Activated naive CD4-positive, alpha-beta T cell (primary cell): ENCODE data around the gene MEAK7.
"Not testable (repeated sequence)": the region's sequence is repeated elsewhere in the genome, so short reads cannot be mapped to it uniquely, and the experiment has no call there.

Experiments used
- DNase-seq, 4 experiments: peaks; one replicate each; lab custom pipeline; 2025; lab: John Stamatoyannopoulos, UW

Gene MEAK7

GRCh38 chr16:84534815-84535214, 30.4 kb upstream of the MEAK7 start:
- DNase-seq: no peak

GRCh38 chr16:84532855-84533486, 28.5 kb upstream of the MEAK7 start:
- no peak for DNase-seq

- DNase-seq: no peak
Measured at GRCh38 chr16:84532291-84532724, 27.8 kb upstream of the MEAK7 start.

- DNase-seq: no peak
Measured at GRCh38 chr16:84531671-84532111, 27.2 kb upstream of the MEAK7 start.

- no peak for DNase-seq
Measured at GRCh38 chr16:84530590-84530989, 26.1 kb upstream of the MEAK7 start.

- no peak for DNase-seq
Measured at GRCh38 chr16:84529607-84530006, 25.1 kb upstream of the MEAK7 start.

GRCh38 chr16:84528322-84528721, 23.9 kb upstream of the MEAK7 start:
- no peak for DNase-seq

- no peak for DNase-seq
Measured at GRCh38 chr16:84527532-84528269, 23.2 kb upstream of the MEAK7 start.

GRCh38 chr16:84526794-84527531, 22.5 kb upstream of the MEAK7 start:
- DNase-seq: no peak

GRCh38 chr16:84524941-84525581, 20.6 kb upstream of the MEAK7 start:
- not testable (repeated sequence) for DNase-seq

- no peak for DNase-seq
Measured at GRCh38 chr16:84524346-84524920, 20.0 kb upstream of the MEAK7 start.

GRCh38 chr16:84521497-84521770, 17.0 kb upstream of the MEAK7 start:
- DNase-seq: no peak

- DNase-seq: no peak
Measured at GRCh38 chr16:84520725-84521496, 16.5 kb upstream of the MEAK7 start.

GRCh38 chr16:84519855-84520254, 15.4 kb upstream of the MEAK7 start:
- DNase-seq: no peak

- peak in 2 of 4 experiments; percentile 20 to 41 for DNase-seq
Measured at GRCh38 chr16:84518804-84519341, 14.4 kb upstream of the MEAK7 start.

GRCh38 chr16:84518220-84518619, 13.8 kb upstream of the MEAK7 start:
- DNase-seq: not testable (repeated sequence)

- DNase-seq: no peak
Measured at GRCh38 chr16:84517366-84517765, 12.9 kb upstream of the MEAK7 start.

GRCh38 chr16:84514874-84515835, 10.7 kb upstream of the MEAK7 start:
- DNase-seq: peak; percentile 14 to 70 (median 48)

- DNase-seq: no peak
Measured at GRCh38 chr16:84514295-84514873, 9.9 kb upstream of the MEAK7 start.

GRCh38 chr16:84513666-84514065, 9.2 kb upstream of the MEAK7 start:
- DNase-seq: no peak
